Measurements from ENCODE around the gene PICK1. TPM values are rescaled to one million over a fixed set of nuclear protein-coding genes. Genes with fewer than 3 reads are reported as not detected.

PICK1 gene
- total and polyA plus RNA-seq, 2 of the 4 experiments (the other 2 are of a cell fraction), result 16.5 to 21.0 TPM

DNA sequence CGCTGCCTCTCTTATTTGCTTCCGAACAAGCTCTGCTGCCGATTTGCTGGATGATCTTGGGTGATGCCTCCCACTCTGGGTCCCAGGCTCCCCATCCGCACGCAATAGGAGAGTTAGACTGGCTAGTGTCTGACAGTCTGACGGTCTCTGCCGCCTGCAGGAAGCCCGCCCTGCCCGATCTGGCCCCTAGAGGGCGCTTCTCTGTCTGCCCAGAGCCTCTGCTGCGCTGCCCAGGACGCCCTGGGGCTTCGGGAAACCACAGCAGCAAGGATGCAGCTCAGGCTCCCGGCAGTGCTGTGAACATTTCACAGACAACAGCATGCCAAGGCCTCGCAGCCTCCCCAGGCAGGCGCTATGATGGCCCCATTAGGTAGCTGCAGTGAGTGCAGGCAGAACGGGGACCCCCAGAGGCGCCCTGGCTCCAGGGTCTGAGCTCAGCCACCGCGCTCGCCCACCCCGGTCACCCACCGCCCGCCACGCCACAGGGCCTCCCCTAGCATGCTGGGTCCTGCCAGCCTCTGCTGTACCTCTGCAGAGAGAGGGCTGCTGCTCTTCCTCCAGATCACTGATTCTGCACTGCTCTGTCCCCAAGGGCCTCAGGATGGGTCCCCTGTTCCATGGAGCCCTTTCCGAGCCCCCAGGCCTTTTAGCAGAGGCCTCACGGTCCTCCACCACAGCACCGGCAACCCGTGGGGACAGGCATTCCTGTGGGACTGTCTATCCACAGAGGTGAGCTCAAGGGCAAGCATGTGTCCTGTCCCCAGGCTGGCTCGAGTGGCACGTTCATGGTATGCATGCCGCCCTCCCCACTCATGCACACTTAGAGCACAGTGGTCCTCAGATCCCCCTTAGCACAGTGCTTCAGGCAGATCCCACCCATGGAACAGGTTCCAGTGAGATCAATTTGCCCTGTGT is 57.5 kb downstream of the PICK1 start:
- no peak overlapping the region; the same call in 1 of the 2 replicates for H4K91ac ChIP-seq (ENCODE audit: insufficient read depth, low read depth, low read length)
- no peaks in the 10 kb centered on the region for H3K36me3 ChIP-seq (ENCODE audit: control insufficient read depth, insufficient read depth, low read length)
- no peak overlapping the region for H3K27ac ChIP-seq (ENCODE audit: insufficient read depth, low read length)
- H3K4me2 ChIP-seq (ENCODE audit: low read depth, low read length), result no peak overlapping the region
- in situ Hi-C loops (cut with MboI; ENCODE audit: low sequenced_read_pairs), result no loop called here
- POLR2A ChIA-PET (ENCODE audit: unreplicated experiment), result no interaction called here
- H3K79me1 ChIP-seq (ENCODE audit: low read depth in 1 of 2, low read length in 2 of 2), result no peaks in the 10 kb centered on the region
- ATAC-seq (ENCODE audit: low read depth) (peak; percentile 99), DNase-seq (peak; percentile 78)
- no peak overlapping the region; the same call in 1 of the 2 replicates for H2BK120ac ChIP-seq (ENCODE audit: low read depth, low read length)
- no peak overlapping the region for H3K23ac ChIP-seq (ENCODE audit: low read depth, low read length)
- no TSS peak for BruUV-seq (replicated peaks)
- H2BK20ac ChIP-seq (ENCODE audit: low read depth, low read length), result no peak overlapping the region
- CTCF ChIA-PET, result interaction anchor here (0.6 to 1.3 kb wide), 14 partner anchors 16 to 1079 kb away, joined by 3 to 6 read pairs (median 4); partner anchors contain the start of gene MAFF
- H3K4ac ChIP-seq (ENCODE audit: low read depth, low read length), result 0 out of 2 replicates have a peak overlapping the region, but pooled peaks have one; percentile 37
- H4K5ac ChIP-seq (ENCODE audit: low read depth, low read length), result no peak overlapping the region
- dilution Hi-C loops (cut with HindIII; ENCODE audit: low sequenced_read_pairs, unreplicated experiment), result no loop called here
- H3K4me3 ChIP-seq (ENCODE audit: insufficient read depth, low read depth, low read length), result no peak overlapping the region
- H3K27me3 ChIP-seq (ENCODE audit: control insufficient read depth, insufficient read depth, low read length), result peaks cover 2% of the 10 kb centered on the region; the same call in 1 of the 2 replicates
- no peak overlapping the region for H2BK5ac ChIP-seq (ENCODE audit: low read depth, low read length, poor library complexity, severe bottlenecking)
- no peak overlapping the region for H3K14ac ChIP-seq (replicated peaks; ENCODE audit: low read depth, low read length)
- no peaks in the 10 kb centered on the region for H3K9me1 ChIP-seq (ENCODE audit: insufficient read depth, low read length)
- intact Hi-C loops (cut with micrococcal nuclease), result loop anchor here (1.0 to 2.0 kb wide), 2 partner anchors 90 to 239 kb away; no protein-coding TSS in a partner anchor
- H2AK5ac ChIP-seq (ENCODE audit: low read depth, low read length), result no peak overlapping the region; the same call in 1 of the 2 replicates
- 49% methylated on average over 12 of the region's 32 CpGs; no CpG with 5 or more reads in 1 of the 2 experiments for WGBS, 2 experiments (ENCODE audit: extremely low coverage in 2 of 2, insufficient read length in 1 of 2)
- no peaks in the 10 kb centered on the region; the same call in 1 of the 2 replicates for H3K4me1 ChIP-seq (ENCODE audit: control insufficient read depth, insufficient read depth, low read length)
- TF ChIP-seq, protein P1, sequence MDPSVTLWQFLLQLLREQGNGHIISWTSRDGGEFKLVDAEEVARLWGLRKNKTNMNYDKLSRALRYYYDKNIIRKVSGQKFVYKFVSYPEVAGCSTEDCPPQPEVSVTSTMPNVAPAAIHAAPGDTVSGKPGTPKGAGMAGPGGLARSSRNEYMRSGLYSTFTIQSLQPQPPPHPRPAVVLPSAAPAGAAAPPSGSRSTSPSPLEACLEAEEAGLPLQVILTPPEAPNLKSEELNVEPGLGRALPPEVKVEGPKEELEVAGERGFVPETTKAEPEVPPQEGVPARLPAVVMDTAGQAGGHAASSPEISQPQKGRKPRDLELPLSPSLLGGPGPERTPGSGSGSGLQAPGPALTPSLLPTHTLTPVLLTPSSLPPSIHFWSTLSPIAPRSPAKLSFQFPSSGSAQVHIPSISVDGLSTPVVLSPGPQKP (IDR thresholded peaks at IDR 0.05; ENCODE audit: borderline replicate concordance, low read depth, low read length), result no peak
- TF ChIP-seq SMC3 (IDR thresholded peaks at IDR 0.05; ENCODE audit: low read depth, low read length), result peak; percentile 86
- no peak for TF ChIP-seq MXI1 (IDR thresholded peaks at IDR 0.05; ENCODE audit: borderline replicate concordance, low read depth, low read length)
- TF ChIP-seq MAFK (IDR thresholded peaks at IDR 0.05; ENCODE audit: low read depth, low read length), result no peak
- peak; percentile 91 for TF ChIP-seq RAD21 (IDR thresholded peaks at IDR 0.05; ENCODE audit: low read length)
- TF ChIP-seq MAZ (IDR thresholded peaks at IDR 0.05; ENCODE audit: borderline replicate concordance, low read depth, low read length), result peak; percentile 57; the same call in 1 of the 2 replicates
- TF ChIP-seq CHD1 (IDR thresholded peaks at IDR 0.05; ENCODE audit: low read depth, low read length), result no peak
- TF ChIP-seq, protein P2, sequence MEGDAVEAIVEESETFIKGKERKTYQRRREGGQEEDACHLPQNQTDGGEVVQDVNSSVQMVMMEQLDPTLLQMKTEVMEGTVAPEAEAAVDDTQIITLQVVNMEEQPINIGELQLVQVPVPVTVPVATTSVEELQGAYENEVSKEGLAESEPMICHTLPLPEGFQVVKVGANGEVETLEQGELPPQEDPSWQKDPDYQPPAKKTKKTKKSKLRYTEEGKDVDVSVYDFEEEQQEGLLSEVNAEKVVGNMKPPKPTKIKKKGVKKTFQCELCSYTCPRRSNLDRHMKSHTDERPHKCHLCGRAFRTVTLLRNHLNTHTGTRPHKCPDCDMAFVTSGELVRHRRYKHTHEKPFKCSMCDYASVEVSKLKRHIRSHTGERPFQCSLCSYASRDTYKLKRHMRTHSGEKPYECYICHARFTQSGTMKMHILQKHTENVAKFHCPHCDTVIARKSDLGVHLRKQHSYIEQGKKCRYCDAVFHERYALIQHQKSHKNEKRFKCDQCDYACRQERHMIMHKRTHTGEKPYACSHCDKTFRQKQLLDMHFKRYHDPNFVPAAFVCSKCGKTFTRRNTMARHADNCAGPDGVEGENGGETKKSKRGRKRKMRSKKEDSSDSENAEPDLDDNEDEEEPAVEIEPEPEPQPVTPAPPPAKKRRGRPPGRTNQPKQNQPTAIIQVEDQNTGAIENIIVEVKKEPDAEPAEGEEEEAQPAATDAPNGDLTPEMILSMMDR (conservative IDR thresholded peaks at IDR 0.05; ENCODE audit: low read depth, low read length), result peak; percentile 96
- TF ChIP-seq, protein P3, sequence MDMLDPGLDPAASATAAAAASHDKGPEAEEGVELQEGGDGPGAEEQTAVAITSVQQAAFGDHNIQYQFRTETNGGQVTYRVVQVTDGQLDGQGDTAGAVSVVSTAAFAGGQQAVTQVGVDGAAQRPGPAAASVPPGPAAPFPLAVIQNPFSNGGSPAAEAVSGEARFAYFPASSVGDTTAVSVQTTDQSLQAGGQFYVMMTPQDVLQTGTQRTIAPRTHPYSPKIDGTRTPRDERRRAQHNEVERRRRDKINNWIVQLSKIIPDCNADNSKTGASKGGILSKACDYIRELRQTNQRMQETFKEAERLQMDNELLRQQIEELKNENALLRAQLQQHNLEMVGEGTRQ (IDR thresholded peaks at IDR 0.05; ENCODE audit: low read depth, low read length), result no peak
- TF ChIP-seq RCOR1 (IDR thresholded peaks at IDR 0.05; ENCODE audit: insufficient replicate concordance, low read length), result no peak
- no peak for TF ChIP-seq BHLHE40 (IDR thresholded peaks at IDR 0.05; ENCODE audit: low read depth, low read length)
- no peak for TF ChIP-seq FOS (IDR thresholded peaks at IDR 0.05; ENCODE audit: low read depth, low read length)
- H3K9ac ChIP-seq (ENCODE audit: low read depth, low read length), result no peak overlapping the region
- peak overlapping the region; percentile 81 for H2AK9ac ChIP-seq (replicated peaks; ENCODE audit: low read depth, low read length, poor library complexity)
- H4K8ac ChIP-seq (ENCODE audit: low read depth in 2 of 2, low read length in 2 of 2), result no peak overlapping the region; a peak in 1 of 4 replicates
- no peaks in the 10 kb centered on the region for H3K9me3 ChIP-seq (ENCODE audit: control insufficient read depth, insufficient read depth, low read length)
- no peak overlapping the region for H3K56ac ChIP-seq (ENCODE audit: extremely low read depth, insufficient read depth, low read length)
- no peak overlapping the region for H2BK15ac ChIP-seq (ENCODE audit: low read depth, low read length)
- no peak overlapping the region for H3K18ac ChIP-seq (ENCODE audit: low read depth, low read length)
- peak overlapping the region; percentile 89 for H2AFZ ChIP-seq (replicated peaks; ENCODE audit: low read length, poor library complexity)
- no peaks in the 10 kb centered on the region for H4K20me1 ChIP-seq (ENCODE audit: insufficient read depth, low read length)

All from IMR-90 (cell line).